OCI-LY3 (cell line): ENCODE results near the gene FRYL.
A peak's percentile ranks its signal among the peaks of the same experiment; 100 is the strongest.

Experiments
- H2AFZ ChIP-seq: fragments of 200-600, 300-600 bp; shearing (Covaris generic); 2 replicates; pipeline ENCODE4 v1.6.0; 2014; ENCODE audit warnings: antibody characterized with exemption, low read depth, low read length
- H3K27ac ChIP-seq: fragments of 200-600, 300-600 bp; sonication (generic); 2 replicates; pipeline ENCODE4 v1.5.1; 2014; ENCODE audit warnings: mild to moderate bottlenecking, low read length, moderate library complexity, mixed read lengths
- H3K27me3 ChIP-seq: fragments of 200-600, 300-600 bp; sonication (generic); 2 replicates; pipeline ENCODE4 v1.6.1; 2014; ENCODE audit warnings: low read depth, low read length, mixed read lengths
- H3K36me3 ChIP-seq: fragments of 200-600, 300-600 bp; sonication (generic); replicated peaks from 2 replicates; pipeline ENCODE3; 2014; ENCODE audit warnings: low read depth, low read length, mixed read lengths
- H3K4me1 ChIP-seq: fragments of 300-600, 200-600 bp; sonication (generic); 2 replicates; pipeline ENCODE4 v1.6.1; 2014; ENCODE audit warnings: low read length, mixed read lengths
- H3K4me2 ChIP-seq: fragments of 200-600, 300-600 bp; sonication (generic); 2 replicates; pipeline ENCODE4 v1.6.1; 2014; ENCODE audit warnings: low read length, mixed read lengths
- H3K4me3 ChIP-seq: fragments of 300-600, 200-600 bp; sonication (generic); 2 replicates; pipeline ENCODE4 v1.5.1; 2014; ENCODE audit warnings: antibody characterized with exemption, mild to moderate bottlenecking, low read length, moderate library complexity
- H3K79me2 ChIP-seq: fragments of 300-600, 200-600 bp; shearing (Covaris generic); 2 replicates; pipeline ENCODE4 v1.6.1; 2014; ENCODE audit warnings: mild to moderate bottlenecking, low read length, mixed read lengths
- H3K9ac ChIP-seq: fragments of 300-600, 200-600 bp; shearing (Covaris generic); 2 replicates; pipeline ENCODE4 v1.6.0; 2014; ENCODE audit warnings: mild to moderate bottlenecking, low read length, moderate library complexity
- H3K9me3 ChIP-seq: fragments of 200-600, 300-600 bp; shearing (Covaris generic); 2 replicates; pipeline ENCODE4 v1.6.1; 2014; ENCODE audit warnings: low read length, mixed read lengths; ENCODE audit not compliant: insufficient read depth
- H4K20me1 ChIP-seq: fragments of 200-600, 300-600 bp; sonication (generic); 2 replicates; pipeline ENCODE4 v1.6.1; 2016; ENCODE audit warnings: low read length, mixed read lengths; ENCODE audit not compliant: insufficient read depth
- EZH2phosphoT487 ChIP-seq: fragments of 200-600 bp; shearing (Covaris generic); IDR thresholded peaks from 2 replicates; pipeline ENCODE4 v1.6.1; 2018; ENCODE audit warnings: antibody characterized with exemption, mixed run types, low read depth
- TF ChIP-seq, protein P1 (sequence below): fragments of 200-600, 300-600 bp; sonication (generic); IDR thresholded peaks from 2 replicates; pipeline ENCODE4 v1.5.1; 2014; ENCODE audit warnings: antibody characterized with exemption, low read length, low read depth

FRYL gene

DNA sequence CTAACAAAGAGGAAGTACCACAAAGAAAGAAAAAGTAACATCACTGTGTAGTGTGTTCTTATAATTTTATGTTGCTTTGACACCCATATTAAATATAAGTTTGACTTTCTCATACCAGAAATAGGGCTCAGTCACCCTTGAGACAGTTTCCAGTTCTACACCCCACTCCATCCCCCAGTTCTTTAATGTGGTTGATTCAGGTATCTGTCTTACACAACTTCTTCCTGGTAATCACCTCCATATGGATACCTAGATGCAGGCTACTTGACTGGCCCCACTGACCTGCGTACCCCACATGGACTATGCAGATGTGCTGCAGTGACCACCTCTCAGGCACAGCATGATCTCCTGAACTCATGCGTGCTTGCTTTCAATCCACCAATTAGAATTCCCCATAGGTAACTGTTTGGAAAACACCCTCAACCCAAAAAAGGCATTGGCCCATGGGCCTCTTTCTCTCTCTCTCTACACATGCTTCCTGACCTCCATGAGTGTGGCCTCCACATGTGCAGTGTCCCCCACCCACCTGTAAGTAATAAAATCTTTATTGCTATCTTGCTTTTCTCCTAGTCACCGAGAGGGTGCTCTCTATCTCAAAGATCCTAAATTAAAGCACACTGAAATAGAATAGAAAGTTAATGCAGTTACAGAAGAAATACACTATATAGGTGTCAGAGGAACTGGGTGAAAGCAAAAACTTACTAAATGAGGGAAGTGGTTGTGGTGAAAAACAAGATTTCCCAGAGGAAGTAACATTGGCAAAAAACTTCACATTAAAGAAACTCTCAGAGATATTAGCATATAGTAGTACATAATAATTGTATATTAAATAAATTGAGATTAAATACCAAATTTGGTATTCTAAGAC is 191.6 kb downstream of the FRYL start:
- no peak overlapping the region for H3K4me3 ChIP-seq
- H3K4me2 ChIP-seq, result no peak overlapping the region
- H3K36me3 ChIP-seq, result peaks cover 11% of the 10 kb centered on the region
- H3K27me3 ChIP-seq, result no peaks in the 10 kb centered on the region
- H3K79me2 ChIP-seq, result no peaks in the 10 kb centered on the region
- H2AFZ ChIP-seq, result no peak overlapping the region
- no peak for TF ChIP-seq EZH2phosphoT487
- TF ChIP-seq, protein P1, sequence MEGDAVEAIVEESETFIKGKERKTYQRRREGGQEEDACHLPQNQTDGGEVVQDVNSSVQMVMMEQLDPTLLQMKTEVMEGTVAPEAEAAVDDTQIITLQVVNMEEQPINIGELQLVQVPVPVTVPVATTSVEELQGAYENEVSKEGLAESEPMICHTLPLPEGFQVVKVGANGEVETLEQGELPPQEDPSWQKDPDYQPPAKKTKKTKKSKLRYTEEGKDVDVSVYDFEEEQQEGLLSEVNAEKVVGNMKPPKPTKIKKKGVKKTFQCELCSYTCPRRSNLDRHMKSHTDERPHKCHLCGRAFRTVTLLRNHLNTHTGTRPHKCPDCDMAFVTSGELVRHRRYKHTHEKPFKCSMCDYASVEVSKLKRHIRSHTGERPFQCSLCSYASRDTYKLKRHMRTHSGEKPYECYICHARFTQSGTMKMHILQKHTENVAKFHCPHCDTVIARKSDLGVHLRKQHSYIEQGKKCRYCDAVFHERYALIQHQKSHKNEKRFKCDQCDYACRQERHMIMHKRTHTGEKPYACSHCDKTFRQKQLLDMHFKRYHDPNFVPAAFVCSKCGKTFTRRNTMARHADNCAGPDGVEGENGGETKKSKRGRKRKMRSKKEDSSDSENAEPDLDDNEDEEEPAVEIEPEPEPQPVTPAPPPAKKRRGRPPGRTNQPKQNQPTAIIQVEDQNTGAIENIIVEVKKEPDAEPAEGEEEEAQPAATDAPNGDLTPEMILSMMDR, result no peak
- H3K27ac ChIP-seq, result no peak overlapping the region
- no peaks in the 10 kb centered on the region for H3K9me3 ChIP-seq
- H3K4me1 ChIP-seq, result 0 out of 2 replicates have a peak, but pooled peaks cover 3% of the 10 kb centered on the region
- no peak overlapping the region for H3K9ac ChIP-seq
- H4K20me1 ChIP-seq, result no peaks in the 10 kb centered on the region

GRCh38 chr4:48585401-48585800 is 194.7 kb downstream of the FRYL start:
- H3K4me1 ChIP-seq, result 0 out of 2 replicates have a peak, but pooled peaks cover 3% of the 10 kb centered on the region
- no peak overlapping the region for H3K9ac ChIP-seq
- no peaks in the 10 kb centered on the region for H3K9me3 ChIP-seq
- H3K79me2 ChIP-seq, result no peaks in the 10 kb centered on the region
- no peaks in the 10 kb centered on the region for H4K20me1 ChIP-seq
- no peak overlapping the region for H2AFZ ChIP-seq
- no peaks in the 10 kb centered on the region for H3K27me3 ChIP-seq
- TF ChIP-seq, protein P1, result no peak
- no peak for TF ChIP-seq EZH2phosphoT487
- no peak overlapping the region for H3K4me3 ChIP-seq
- peaks cover 13% of the 10 kb centered on the region for H3K36me3 ChIP-seq
- H3K4me2 ChIP-seq, result no peak overlapping the region
- no peak overlapping the region for H3K27ac ChIP-seq

DNA sequence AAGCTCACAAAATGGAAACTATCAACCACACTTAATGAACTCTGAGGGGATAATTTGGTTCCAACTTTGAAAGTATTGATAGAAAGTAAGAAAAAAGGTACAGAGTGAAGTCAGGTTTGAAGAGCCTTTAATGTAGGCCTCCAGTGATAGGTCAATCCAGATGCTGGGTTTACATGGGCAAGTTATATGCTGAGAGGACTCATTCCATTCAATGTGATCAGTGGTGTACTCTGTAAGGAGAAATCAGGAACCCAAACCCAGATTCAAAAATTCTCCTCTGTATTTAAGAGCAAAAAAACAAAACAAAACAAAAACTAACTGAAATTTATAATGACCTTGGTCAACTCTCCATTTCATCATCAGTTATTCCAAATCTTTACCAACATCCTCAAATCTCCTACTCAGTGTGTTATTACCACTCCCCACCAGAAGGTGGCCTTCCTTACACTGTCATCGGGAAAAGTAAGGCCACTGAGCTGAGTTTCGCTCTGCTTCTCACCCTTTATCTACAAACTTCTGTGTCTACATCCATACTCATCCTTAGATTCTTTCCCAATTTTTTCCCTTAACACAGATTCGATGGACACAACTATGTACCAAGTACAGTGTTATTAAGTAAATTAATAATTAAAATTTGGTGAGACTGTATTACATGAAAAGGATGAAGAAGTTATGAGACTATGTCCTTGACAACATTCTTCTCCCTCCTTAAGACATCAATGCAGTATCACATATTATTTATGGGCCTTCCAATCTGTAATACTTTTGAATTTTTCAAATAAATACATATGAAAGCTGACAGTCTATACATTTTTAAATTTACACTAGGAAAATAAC is 201.7 kb downstream of the FRYL start:
- TF ChIP-seq, protein P1, result peak; percentile 87
- no peak for TF ChIP-seq EZH2phosphoT487
- H3K4me2 ChIP-seq, result no peak overlapping the region
- H3K79me2 ChIP-seq, result no peaks in the 10 kb centered on the region
- H3K9ac ChIP-seq, result no peak overlapping the region
- no peak overlapping the region for H3K4me3 ChIP-seq
- no peaks in the 10 kb centered on the region for H3K27me3 ChIP-seq
- H2AFZ ChIP-seq, result no peak overlapping the region
- no peaks in the 10 kb centered on the region for H3K9me3 ChIP-seq
- no peaks in the 10 kb centered on the region for H3K4me1 ChIP-seq
- peaks cover 3% of the 10 kb centered on the region for H3K36me3 ChIP-seq
- no peak overlapping the region for H3K27ac ChIP-seq
- no peaks in the 10 kb centered on the region for H4K20me1 ChIP-seq

DNA sequence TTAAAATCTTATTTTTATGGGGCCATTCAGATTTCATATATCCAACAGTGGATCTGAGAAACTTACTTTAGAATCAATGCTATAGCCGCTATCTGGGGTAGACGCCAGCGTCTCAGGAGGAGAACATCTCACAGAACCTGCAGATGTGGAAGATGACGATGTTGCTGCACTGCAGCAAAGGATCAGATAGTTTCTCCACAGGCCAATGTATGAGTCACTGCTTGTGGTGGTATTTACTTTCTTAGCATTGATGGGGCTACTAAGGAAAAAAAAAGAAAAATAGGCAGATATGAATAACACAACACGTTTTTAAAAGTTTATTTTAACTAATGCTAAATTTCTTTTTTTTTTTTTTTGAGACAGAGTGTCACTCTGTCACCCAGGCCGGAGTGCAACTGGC is 204.1 kb downstream of the FRYL start:
- no peak overlapping the region for H3K9ac ChIP-seq
- H3K36me3 ChIP-seq, result peaks cover 10% of the 10 kb centered on the region
- H2AFZ ChIP-seq, result no peak overlapping the region
- no peak overlapping the region for H3K4me2 ChIP-seq
- H3K27me3 ChIP-seq, result no peaks in the 10 kb centered on the region
- no peaks in the 10 kb centered on the region for H4K20me1 ChIP-seq
- H3K4me1 ChIP-seq, result no peaks in the 10 kb centered on the region
- no peak overlapping the region for H3K27ac ChIP-seq
- TF ChIP-seq EZH2phosphoT487, result no peak
- TF ChIP-seq, protein P1, result no peak
- H3K79me2 ChIP-seq, result no peaks in the 10 kb centered on the region
- H3K4me3 ChIP-seq, result no peak overlapping the region
- H3K9me3 ChIP-seq, result no peaks in the 10 kb centered on the region
